Tibial nerve (tissue), 4 donors: ENCODE results near the gene NCEH1. TPM values are rescaled to one million over a fixed set of nuclear protein-coding genes. Genes with fewer than 3 reads are reported as not detected.

Experiments used
- DNase-seq, 2 donors: peaks; one replicate each; pipeline ENCODE4 v3.0.0-alpha.2; 2019; ENCODE audit warnings: low spot score in 2 of 2
- H3K27ac ChIP-seq, 4 donors: fragments of 200-600 bp; sonication (generic) in 3 of 4; one replicate each; pipeline ENCODE4 v1.5.1; 2017 to 2019; ENCODE audit warnings: mild to moderate bottlenecking in 1 of 4
- H3K27me3 ChIP-seq, 2 donors: fragments of 200-600 bp; sonication (generic) in 1 of 2; one replicate each; pipeline versions ENCODE4 v1.5.1 to v1.6.0; 2017 to 2019
- H3K36me3 ChIP-seq, 3 donors: fragments of 200-600 bp; sonication (generic); one replicate each; pipeline ENCODE4 v1.5.1; 2018 to 2019
- H3K4me1 ChIP-seq, 4 donors: fragments of 200-600 bp; sonication (generic) in 3 of 4; one replicate each; pipeline ENCODE4 v1.5.1; 2017 to 2019
- H3K4me3 ChIP-seq, 4 donors: fragments of 200-600 bp; sonication (generic) in 3 of 4; one replicate each; pipeline ENCODE4 v1.5.1; 2017 to 2019; ENCODE audit warnings: mild to moderate bottlenecking in 1 of 4, moderate library complexity in 1 of 4
- H3K9me3 ChIP-seq, 4 donors: fragments of 200-600 bp; sonication (generic) in 3 of 4; one replicate each; pipeline ENCODE4 v1.5.1; 2017 to 2019
- EP300 ChIP-seq, 2 donors: sonication (generic); formaldehyde crosslinking; IDR thresholded peaks; one replicate each; pipeline ENCODE4 v1.6.1; 2017; ENCODE audit warnings: antibody characterized with exemption in 2 of 2, mild to moderate bottlenecking in 1 of 2
- POLR2A ChIP-seq, 2 donors: fragments of 450-650 bp; IDR thresholded peaks; one replicate each; pipeline ENCODE4 v1.6.1; 2017; ENCODE audit warnings: antibody characterized with exemption in 2 of 2, mild to moderate bottlenecking in 2 of 2, moderate library complexity in 2 of 2
- WGBS, 2 donors: methylation state at CpG; one replicate each; pipeline ENCODE4 v1.1.5; 2018; 5-methylcytosine and 5-hydroxymethylcytosine counted together
- total RNA-seq, 4 donors: library from RNA; depleted of rRNA; stranded (reverse); fragments of >200 nt; gene quantifications; one replicate each; pipeline ENCODE4 v1.1.0, GENCODE V29; 2016
- TF ChIP-seq, protein P1 (sequence below), 5 experiments: fragments of 200-600 bp in 3 of 5; fragments of 450-650 bp in 2 of 5; sonication (generic) in 3 of 5; IDR thresholded peaks; one replicate each; pipeline ENCODE4 v1.5.1; 2016 to 2019; ENCODE audit warnings: antibody characterized with exemption in 5 of 5, mild to moderate bottlenecking in 3 of 5, moderate library complexity in 2 of 5

The NCEH1 gene
- total RNA-seq, 4 donors from 2014 or later: 4.3 to 13.5 (median 5.5) TPM

DNA sequence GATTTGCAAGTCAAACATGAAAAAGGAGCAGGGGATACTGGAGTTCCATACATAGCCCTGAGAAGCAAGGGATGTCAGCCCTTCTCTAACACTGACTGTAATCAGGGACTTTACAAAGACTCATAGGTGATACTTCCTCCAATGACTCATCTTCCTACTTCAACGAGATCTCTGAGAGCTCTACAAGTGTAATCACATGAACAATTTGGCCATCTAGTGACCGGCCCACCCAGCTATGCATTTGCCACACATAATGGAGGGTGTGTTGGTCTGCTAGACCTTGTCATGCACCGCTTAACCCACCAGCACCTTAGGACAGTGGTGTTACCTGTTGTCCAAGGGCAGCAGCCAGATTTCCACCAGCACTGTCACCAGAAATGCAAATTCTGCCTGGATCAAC is 75.3 kb downstream of the NCEH1 start:
- TF ChIP-seq EP300 (IDR thresholded peaks at IDR 0.05) (no peak), POLR2A (IDR thresholded peaks at IDR 0.05) (no peak)
- TF ChIP-seq, protein P1, sequence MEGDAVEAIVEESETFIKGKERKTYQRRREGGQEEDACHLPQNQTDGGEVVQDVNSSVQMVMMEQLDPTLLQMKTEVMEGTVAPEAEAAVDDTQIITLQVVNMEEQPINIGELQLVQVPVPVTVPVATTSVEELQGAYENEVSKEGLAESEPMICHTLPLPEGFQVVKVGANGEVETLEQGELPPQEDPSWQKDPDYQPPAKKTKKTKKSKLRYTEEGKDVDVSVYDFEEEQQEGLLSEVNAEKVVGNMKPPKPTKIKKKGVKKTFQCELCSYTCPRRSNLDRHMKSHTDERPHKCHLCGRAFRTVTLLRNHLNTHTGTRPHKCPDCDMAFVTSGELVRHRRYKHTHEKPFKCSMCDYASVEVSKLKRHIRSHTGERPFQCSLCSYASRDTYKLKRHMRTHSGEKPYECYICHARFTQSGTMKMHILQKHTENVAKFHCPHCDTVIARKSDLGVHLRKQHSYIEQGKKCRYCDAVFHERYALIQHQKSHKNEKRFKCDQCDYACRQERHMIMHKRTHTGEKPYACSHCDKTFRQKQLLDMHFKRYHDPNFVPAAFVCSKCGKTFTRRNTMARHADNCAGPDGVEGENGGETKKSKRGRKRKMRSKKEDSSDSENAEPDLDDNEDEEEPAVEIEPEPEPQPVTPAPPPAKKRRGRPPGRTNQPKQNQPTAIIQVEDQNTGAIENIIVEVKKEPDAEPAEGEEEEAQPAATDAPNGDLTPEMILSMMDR (IDR thresholded peaks at IDR 0.05): no peak
- no peak overlapping the region for H3K27ac ChIP-seq
- peaks cover 0 to 19% (median 0%) of the 10 kb centered on the region in 3 donors for H3K36me3 ChIP-seq
- peaks cover 0 to 8% (median 0%) of the 10 kb centered on the region in 4 donors for H3K4me1 ChIP-seq
- 79 to 83% methylated on average over 3 of the region's 3 CpGs for WGBS, 2 donors
- H3K4me3 ChIP-seq: no peak overlapping the region
- H3K27me3 ChIP-seq: no peaks in the 10 kb centered on the region
- DNase-seq: no peak
- H3K9me3 ChIP-seq: no peaks in the 10 kb centered on the region

DNA sequence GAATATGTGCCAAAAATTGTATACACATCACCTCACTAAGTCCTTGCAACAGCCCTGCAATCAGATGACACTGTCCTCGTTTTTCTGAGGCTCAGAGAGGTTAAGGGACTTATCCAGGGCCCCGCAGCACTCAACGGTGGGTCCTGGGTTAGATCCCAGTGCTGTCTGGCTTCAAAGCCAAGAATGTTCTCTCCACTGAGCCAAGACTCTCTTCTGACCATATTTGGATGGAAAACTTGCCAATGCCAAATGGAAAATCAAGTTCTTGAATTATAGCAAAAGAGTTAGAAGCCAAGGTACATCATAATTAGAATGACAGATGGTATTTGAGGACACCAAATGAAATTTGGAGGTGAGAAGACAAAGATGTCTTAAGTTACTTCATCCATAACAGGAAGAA is 75.9 kb downstream of the NCEH1 start:
- Histone ChIP-seq H3K27me3 (no peaks in the 10 kb centered on the region), H3K4me1 (peaks cover 0 to 12% (median 0%) of the 10 kb centered on the region in 4 donors), H3K4me3 (no peak overlapping the region), H3K27ac (no peak overlapping the region), H3K9me3 (no peaks in the 10 kb centered on the region), H3K36me3 (peaks cover 0 to 19% (median 0%) of the 10 kb centered on the region in 3 donors)
- no peak for DNase-seq
- 67 to 89% methylated on average over 3 of the region's 3 CpGs for WGBS, 2 donors
- TF ChIP-seq, protein P1 (IDR thresholded peaks at IDR 0.05): no peak
- no peak for TF ChIP-seq POLR2A (IDR thresholded peaks at IDR 0.05)
- TF ChIP-seq EP300 (IDR thresholded peaks at IDR 0.05): no peak

DNA sequence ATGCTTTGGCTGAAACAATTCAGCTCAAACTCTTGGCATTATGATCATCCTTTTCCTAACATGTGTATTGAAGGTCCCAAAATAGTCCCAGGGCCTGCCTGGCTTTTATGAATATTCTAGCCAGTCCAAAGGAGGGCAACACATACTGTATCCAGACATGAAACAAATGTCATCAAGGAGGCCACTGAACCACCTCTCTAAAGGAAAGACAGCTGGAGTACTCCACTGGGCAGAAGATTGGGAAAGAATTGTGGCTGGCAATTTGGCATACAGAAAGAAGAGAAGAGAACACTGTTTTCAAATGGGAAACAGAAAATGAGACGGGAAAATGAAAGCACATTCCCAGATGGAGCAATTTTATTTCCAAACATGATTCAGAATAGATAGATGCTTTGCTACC is 80.6 kb downstream of the NCEH1 start:
- H3K9me3 ChIP-seq: no peaks in the 10 kb centered on the region
- H3K27me3 ChIP-seq: no peaks in the 10 kb centered on the region
- H3K36me3 ChIP-seq: peaks cover 0 to 19% (median 0%) of the 10 kb centered on the region in 3 donors
- TF ChIP-seq POLR2A (IDR thresholded peaks at IDR 0.05) (no peak), EP300 (IDR thresholded peaks at IDR 0.05) (no peak)
- TF ChIP-seq, protein P1 (IDR thresholded peaks at IDR 0.05): no peak
- peak overlapping the region in 2 of 4 donors; percentile 38 to 39 for H3K27ac ChIP-seq
- WGBS, 2 donors: 40 to 50% methylated on average over 1 of the region's 1 CpG
- no peak for DNase-seq
- no peak overlapping the region for H3K4me3 ChIP-seq
- peaks cover 0 to 15% (median 0%) of the 10 kb centered on the region in 4 donors for H3K4me1 ChIP-seq

GRCh38 chr3:172629470-172629869 is 81.4 kb downstream of the NCEH1 start:
- TF ChIP-seq, protein P1 (IDR thresholded peaks at IDR 0.05): no peak
- TF ChIP-seq POLR2A (IDR thresholded peaks at IDR 0.05) (no peak), EP300 (IDR thresholded peaks at IDR 0.05) (no peak)
- H3K36me3 ChIP-seq: peaks cover 0 to 11% (median 0%) of the 10 kb centered on the region in 3 donors
- H3K4me3 ChIP-seq: no peak overlapping the region
- no peaks in the 10 kb centered on the region for H3K9me3 ChIP-seq
- no peaks in the 10 kb centered on the region for H3K27me3 ChIP-seq
- no peak for DNase-seq
- H3K27ac ChIP-seq: no peak overlapping the region
- 83 to 85% methylated on average over 5 of the region's 5 CpGs for WGBS, 2 donors
- H3K4me1 ChIP-seq: peaks cover 0 to 9% (median 0%) of the 10 kb centered on the region in 4 donors

GRCh38 chr3:172627057-172627809 is 83.6 kb downstream of the NCEH1 start:
- Histone ChIP-seq H3K36me3 (no peaks in the 10 kb centered on the region), H3K27me3 (no peaks in the 10 kb centered on the region), H3K4me3 (no peak overlapping the region), H3K4me1 (peaks cover 0 to 24% (median 0%) of the 10 kb centered on the region in 4 donors), H3K27ac (peak overlapping the region in 1 of 4 donors; percentile 48), H3K9me3 (no peaks in the 10 kb centered on the region)
- no peak for DNase-seq
- TF ChIP-seq, protein P1 (IDR thresholded peaks at IDR 0.05): no peak
- TF ChIP-seq EP300 (IDR thresholded peaks at IDR 0.05): peak in 1 of 2 donors; percentile 36
- WGBS, 2 donors: 73 to 74% methylated on average over 5 of the region's 5 CpGs
